A673 (cell line): ENCODE measurements around the gene EPHB2. TPM values are rescaled to one million over a fixed set of nuclear protein-coding genes. Genes with fewer than 3 reads are reported as not detected.

ENCODE experiments used
- BruUV-seq: library from RNA; stranded (reverse); fragments of 400-500 nt; replicated peaks from 2 replicates; lab custom pipeline; 2021; lab: Mats Ljungman, UMichigan
- CTCF ChIA-PET: fragments of 300-600 bp; sonication (Branson Sonifier 250); formaldehyde crosslinking; loops from one replicate; lab custom pipeline; 2022; ENCODE audit warnings: antibody characterized with exemption; lab: Charles Lee
- POLR2A ChIA-PET: fragments of 300-600 bp; sonication (Branson Sonifier 250); formaldehyde crosslinking; loops from one replicate; lab custom pipeline; 2022; ENCODE audit warnings: antibody characterized with exemption; ENCODE audit not compliant: low non-redundant PET; lab: Charles Lee
- DNase-seq: peaks from one replicate; pipeline ENCODE4 v3.0.0-alpha.2; 2015; ENCODE audit warnings: low spot score
- H3K27ac ChIP-seq: fragments of 200-600 bp; sonication (generic); 2 replicates; pipeline ENCODE4 v1.5.1; 2016; ENCODE audit warnings: mixed run types, low read depth, mild to moderate bottlenecking, mixed read lengths, antibody characterized with exemption, low read length; ENCODE audit not compliant: poor library complexity, severe bottlenecking
- H3K27me3 ChIP-seq: fragments of 200-600 bp; sonication (generic); replicated peaks from 2 replicates; pipeline ENCODE4 v1.6.1; 2017; ENCODE audit warnings: mixed run types, low read depth, mild to moderate bottlenecking, mixed read lengths, antibody characterized with exemption, low read length; ENCODE audit not compliant: insufficient read depth, poor library complexity
- H3K36me3 ChIP-seq: fragments of 200-600 bp; sonication (generic); 2 replicates; pipeline ENCODE4 v1.6.1; 2016; ENCODE audit warnings: mixed run types, mild to moderate bottlenecking, mixed read lengths, antibody characterized with exemption, low read length; ENCODE audit not compliant: insufficient read depth, poor library complexity, severe bottlenecking
- H3K4me1 ChIP-seq: fragments of 200-600 bp; sonication (generic); 2 replicates; pipeline ENCODE4 v1.6.1; 2017; ENCODE audit warnings: mixed run types, mild to moderate bottlenecking, mixed read lengths, antibody characterized with exemption, low read length; ENCODE audit not compliant: insufficient read depth, poor library complexity, severe bottlenecking
- H3K4me3 ChIP-seq: fragments of 200-600 bp; sonication (generic); 2 replicates; pipeline ENCODE4 v1.5.1; 2016; ENCODE audit warnings: low read depth, mixed run types, mild to moderate bottlenecking, mixed read lengths, low read length; ENCODE audit not compliant: poor library complexity, severe bottlenecking
- H3K9me3 ChIP-seq: fragments of 200-600 bp; sonication (generic); 2 replicates; pipeline ENCODE4 v1.6.1; 2016; ENCODE audit warnings: mixed run types, low read depth, mild to moderate bottlenecking, mixed read lengths, antibody characterized with exemption, low read length; ENCODE audit not compliant: poor library complexity, severe bottlenecking
- EZH2 ChIP-seq: fragments of 200-600 bp; sonication (generic); IDR thresholded peaks from 2 replicates; pipeline ENCODE4 v1.6.1; 2017; ENCODE audit warnings: borderline replicate concordance, low read depth, mild to moderate bottlenecking, mixed read lengths, antibody characterized with exemption, low read length; ENCODE audit not compliant: poor library complexity, severe bottlenecking
- intact Hi-C: fragments of 100-400 bp; cut with micrococcal nuclease; formaldehyde crosslinking; loops from one replicate; pipeline ENCODE4 v1.10.0; 2022; ENCODE audit not compliant: unreplicated experiment
- total RNA-seq: library from RNA; stranded (reverse); gene quantifications from 2 replicates; pipeline ENCODE4 v1.2.3, GENCODE V29; 2021
- TF ChIP-seq, protein P1 (sequence below): fragments of 300-800, 200-600 bp; sonication (generic); conservative IDR thresholded peaks from 2 replicates; pipeline ENCODE4 v1.5.1; 2017; ENCODE audit warnings: low read depth, mild to moderate bottlenecking, antibody characterized with exemption, low read length, moderate library complexity, mixed read lengths

Gene EPHB2
- total RNA-seq, 1 experiment from 2014 or later, result 10.4 TPM

DNA sequence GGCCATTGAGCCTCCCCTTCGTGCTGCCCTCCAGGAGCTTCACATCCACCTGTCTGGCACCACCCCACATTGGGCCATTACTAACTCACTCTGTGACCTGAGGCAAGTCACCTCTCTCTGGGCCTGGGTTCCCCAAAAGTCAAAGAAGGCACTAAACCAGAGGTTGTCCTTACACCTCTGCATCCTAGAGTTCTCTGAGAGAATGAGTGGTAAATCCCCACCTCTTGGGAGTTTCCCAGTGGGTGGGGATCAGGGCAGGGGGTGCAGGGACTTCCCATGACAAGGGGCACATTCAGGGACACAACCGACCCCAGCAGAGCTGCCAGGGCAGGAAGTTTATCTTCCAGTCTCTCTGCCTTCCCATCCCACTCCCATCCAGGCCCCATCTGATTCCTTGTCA is 99.7 kb downstream of the EPHB2 start:
- no peak for DNase-seq
- H3K27ac ChIP-seq, result no peak overlapping the region
- H3K4me3 ChIP-seq, result no peak overlapping the region
- BruUV-seq, result no TSS peak
- CTCF ChIA-PET, result no interaction called here
- POLR2A ChIA-PET, result no interaction called here
- intact Hi-C loops, result no loop called here
- no peaks in the 10 kb centered on the region for H3K36me3 ChIP-seq
- H3K27me3 ChIP-seq, result no peaks in the 10 kb centered on the region
- no peak for TF ChIP-seq EZH2
- TF ChIP-seq, protein P1, sequence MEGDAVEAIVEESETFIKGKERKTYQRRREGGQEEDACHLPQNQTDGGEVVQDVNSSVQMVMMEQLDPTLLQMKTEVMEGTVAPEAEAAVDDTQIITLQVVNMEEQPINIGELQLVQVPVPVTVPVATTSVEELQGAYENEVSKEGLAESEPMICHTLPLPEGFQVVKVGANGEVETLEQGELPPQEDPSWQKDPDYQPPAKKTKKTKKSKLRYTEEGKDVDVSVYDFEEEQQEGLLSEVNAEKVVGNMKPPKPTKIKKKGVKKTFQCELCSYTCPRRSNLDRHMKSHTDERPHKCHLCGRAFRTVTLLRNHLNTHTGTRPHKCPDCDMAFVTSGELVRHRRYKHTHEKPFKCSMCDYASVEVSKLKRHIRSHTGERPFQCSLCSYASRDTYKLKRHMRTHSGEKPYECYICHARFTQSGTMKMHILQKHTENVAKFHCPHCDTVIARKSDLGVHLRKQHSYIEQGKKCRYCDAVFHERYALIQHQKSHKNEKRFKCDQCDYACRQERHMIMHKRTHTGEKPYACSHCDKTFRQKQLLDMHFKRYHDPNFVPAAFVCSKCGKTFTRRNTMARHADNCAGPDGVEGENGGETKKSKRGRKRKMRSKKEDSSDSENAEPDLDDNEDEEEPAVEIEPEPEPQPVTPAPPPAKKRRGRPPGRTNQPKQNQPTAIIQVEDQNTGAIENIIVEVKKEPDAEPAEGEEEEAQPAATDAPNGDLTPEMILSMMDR, result no peak
- no peaks in the 10 kb centered on the region for H3K9me3 ChIP-seq
- H3K4me1 ChIP-seq, result peaks cover 6% of the 10 kb centered on the region

DNA sequence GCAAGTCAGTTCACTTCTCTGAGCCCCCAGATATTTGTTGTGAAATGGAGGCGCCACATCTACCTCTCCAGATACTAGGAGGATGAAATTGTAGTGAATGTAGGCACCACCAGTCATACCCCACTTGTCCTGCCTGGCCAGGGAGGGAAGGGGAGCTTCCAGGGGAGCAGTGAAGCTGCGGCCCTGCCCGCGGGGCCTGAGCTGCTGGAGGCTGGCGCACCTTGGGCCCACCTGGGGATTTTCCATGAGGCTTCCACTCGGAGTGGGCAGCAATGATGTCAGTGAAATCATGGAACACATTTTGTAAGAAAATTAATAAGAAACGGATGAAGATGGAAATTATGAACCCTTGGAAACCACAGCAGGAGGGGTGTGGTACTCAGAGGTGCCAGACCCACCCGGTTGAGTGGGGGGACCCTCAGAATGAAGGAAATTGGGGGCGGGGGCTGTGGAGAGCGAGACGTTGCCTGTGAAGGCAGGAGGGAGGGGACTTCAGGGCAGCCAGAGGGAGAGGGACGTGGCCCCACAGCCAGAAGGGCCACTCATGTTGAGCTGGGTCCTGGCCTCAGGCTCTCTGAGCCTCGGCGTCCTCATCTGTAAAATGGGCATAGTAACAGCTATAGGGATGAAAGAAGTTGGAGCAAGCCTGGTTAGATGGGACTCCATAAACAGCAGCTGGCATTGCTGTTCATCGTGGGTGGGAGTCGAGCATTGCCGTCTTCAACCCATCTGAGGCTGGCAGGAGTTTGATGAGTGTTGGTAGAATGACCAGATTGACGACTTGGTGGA is 101.6 kb downstream of the EPHB2 start:
- no peak for TF ChIP-seq EZH2
- TF ChIP-seq, protein P1, result no peak
- CTCF ChIA-PET, result interaction anchor here (0.6 kb wide), 1 partner anchor 48 kb away, joined by 4 read pairs; no protein-coding TSS in a partner anchor
- intact Hi-C loops, result no loop called here

DNA sequence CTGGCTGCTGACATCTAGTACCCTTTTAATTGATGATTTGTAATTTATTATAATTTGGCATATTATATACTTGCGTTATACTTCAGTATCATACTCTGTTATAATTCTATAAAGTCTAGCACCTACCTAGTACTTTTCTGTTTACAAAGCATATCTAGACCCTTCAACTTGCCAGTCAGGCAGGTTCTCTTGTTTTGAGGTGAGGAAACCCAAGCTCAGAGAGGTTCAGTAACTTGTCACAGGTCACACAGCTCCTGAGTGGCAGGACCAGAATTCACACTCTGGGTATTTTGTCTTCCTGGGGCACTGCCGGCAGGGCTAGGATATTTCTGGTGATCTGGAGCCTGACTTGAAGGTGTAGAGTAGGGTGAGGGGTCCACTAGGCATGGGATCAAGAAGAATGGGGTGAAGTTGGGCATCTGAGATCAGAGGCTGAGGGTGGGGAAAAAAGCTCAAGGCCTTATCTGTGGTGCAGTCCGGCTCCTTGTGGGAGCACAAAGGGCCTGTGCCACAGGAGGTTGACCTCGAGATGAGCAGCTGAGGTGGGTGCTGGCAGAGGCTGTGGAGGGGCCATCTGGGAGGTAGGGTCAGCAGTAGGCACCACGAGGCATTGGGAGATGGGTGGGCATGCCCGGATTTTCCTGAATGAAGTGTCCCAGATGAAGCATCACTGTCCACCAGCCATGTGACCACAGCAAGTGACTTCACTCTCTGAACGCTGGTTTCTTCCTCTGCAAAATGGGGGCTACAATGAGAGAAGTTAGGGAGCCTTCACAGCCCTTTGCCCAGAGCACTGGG is 102.6 kb downstream of the EPHB2 start:
- Histone ChIP-seq H3K9me3 (no peaks in the 10 kb centered on the region), H3K4me1 (peaks cover 6% of the 10 kb centered on the region), H3K36me3 (no peaks in the 10 kb centered on the region), H3K27ac (no peak overlapping the region), H3K27me3 (no peaks in the 10 kb centered on the region), H3K4me3 (no peak overlapping the region)
- intact Hi-C loops, result no loop called here
- BruUV-seq, result no TSS peak
- no peak for DNase-seq
- TF ChIP-seq, protein P1, result no peak
- no peak for TF ChIP-seq EZH2
- ChIA-PET POLR2A (no interaction called here), CTCF (no interaction called here)

More for the DNA sequence above, 101.6 kb downstream of the EPHB2 start:
- Histone ChIP-seq H3K27ac (no peak overlapping the region), H3K9me3 (no peaks in the 10 kb centered on the region), H3K4me3 (no peak overlapping the region), H3K36me3 (no peaks in the 10 kb centered on the region), H3K27me3 (no peaks in the 10 kb centered on the region), H3K4me1 (peaks cover 6% of the 10 kb centered on the region)
- no TSS peak for BruUV-seq
- POLR2A ChIA-PET, result no interaction called here
- DNase-seq, result no peak
